ENCODE measurements around the gene KRT86.
A peak's percentile ranks its signal among the peaks of the same experiment; 100 is the strongest.
"Not testable (repeated sequence)": the region's sequence is repeated elsewhere in the genome, so short reads cannot be mapped to it uniquely, and the experiment has no call there.

The KRT86 gene

DNA sequence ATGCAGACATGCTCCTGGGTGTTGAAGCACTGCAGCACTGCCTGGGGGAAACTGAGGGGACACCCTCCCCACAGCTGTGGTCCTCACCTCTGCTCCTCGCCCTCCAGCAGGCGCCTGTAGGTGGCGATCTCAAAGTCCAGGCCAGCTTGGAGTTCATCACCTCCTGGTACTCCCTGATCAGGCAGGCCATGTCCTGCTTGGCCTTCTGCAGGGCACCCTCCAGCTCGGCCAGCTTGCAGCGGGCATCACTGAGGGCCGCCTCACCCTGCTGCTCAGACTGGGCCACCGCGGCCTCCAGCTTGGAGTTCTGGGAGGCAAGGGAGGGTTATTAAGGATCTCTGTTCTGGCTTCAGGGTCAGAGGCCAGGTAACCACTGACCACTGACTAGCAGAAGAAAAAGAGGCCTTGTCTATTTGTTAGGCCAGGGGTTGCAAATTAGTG is 22.2 kb upstream of the KRT86 start:
- not testable (repeated sequence) for DNase-seq (ENCODE audit: extremely low read depth, low read depth); H3K4me3 ChIP-seq (replicated peaks; ENCODE audit: low read depth, low read length)
- TF ChIP-seq, protein P1, sequence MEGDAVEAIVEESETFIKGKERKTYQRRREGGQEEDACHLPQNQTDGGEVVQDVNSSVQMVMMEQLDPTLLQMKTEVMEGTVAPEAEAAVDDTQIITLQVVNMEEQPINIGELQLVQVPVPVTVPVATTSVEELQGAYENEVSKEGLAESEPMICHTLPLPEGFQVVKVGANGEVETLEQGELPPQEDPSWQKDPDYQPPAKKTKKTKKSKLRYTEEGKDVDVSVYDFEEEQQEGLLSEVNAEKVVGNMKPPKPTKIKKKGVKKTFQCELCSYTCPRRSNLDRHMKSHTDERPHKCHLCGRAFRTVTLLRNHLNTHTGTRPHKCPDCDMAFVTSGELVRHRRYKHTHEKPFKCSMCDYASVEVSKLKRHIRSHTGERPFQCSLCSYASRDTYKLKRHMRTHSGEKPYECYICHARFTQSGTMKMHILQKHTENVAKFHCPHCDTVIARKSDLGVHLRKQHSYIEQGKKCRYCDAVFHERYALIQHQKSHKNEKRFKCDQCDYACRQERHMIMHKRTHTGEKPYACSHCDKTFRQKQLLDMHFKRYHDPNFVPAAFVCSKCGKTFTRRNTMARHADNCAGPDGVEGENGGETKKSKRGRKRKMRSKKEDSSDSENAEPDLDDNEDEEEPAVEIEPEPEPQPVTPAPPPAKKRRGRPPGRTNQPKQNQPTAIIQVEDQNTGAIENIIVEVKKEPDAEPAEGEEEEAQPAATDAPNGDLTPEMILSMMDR (IDR thresholded peaks at IDR 0.05; ENCODE audit: low read depth, low read length, missing control alignments) = peak; percentile 19

DNA sequence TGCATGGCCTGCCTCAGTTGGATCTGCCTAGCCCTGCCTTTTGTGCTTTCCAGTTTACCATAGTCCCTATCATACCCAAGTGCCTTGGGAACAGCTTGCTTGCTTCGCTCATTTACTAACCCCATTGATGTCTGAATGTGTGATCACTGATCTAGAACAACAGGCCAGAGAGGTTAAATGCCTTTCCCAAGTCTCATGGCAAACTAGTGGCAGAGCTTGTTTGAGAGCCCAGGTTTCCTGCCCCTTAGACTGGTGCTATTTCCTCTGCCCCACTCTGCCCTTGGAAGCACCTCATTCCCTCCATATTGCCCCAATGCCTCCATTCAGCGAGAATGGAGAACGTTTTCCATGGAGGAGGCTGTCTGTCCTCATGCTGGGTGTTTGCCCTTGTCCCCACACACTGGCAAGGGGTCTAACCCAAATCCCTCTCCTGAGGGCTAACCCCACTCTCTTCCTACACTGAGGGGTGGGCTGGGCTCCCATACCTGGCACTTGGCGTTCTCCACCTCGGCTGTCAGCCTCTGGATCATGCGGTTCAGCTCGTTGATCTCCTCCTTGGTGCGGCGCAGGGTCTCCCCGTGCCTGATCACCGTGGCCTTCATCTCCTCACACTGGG is 21.6 kb upstream of the KRT86 start:
- DNase-seq (ENCODE audit: extremely low read depth, low read depth) = no peak
- no peak overlapping the region for H3K4me3 ChIP-seq (replicated peaks; ENCODE audit: low read depth, low read length)
- TF ChIP-seq, protein P1 (IDR thresholded peaks at IDR 0.05; ENCODE audit: low read depth, low read length, missing control alignments) = no peak

DNA sequence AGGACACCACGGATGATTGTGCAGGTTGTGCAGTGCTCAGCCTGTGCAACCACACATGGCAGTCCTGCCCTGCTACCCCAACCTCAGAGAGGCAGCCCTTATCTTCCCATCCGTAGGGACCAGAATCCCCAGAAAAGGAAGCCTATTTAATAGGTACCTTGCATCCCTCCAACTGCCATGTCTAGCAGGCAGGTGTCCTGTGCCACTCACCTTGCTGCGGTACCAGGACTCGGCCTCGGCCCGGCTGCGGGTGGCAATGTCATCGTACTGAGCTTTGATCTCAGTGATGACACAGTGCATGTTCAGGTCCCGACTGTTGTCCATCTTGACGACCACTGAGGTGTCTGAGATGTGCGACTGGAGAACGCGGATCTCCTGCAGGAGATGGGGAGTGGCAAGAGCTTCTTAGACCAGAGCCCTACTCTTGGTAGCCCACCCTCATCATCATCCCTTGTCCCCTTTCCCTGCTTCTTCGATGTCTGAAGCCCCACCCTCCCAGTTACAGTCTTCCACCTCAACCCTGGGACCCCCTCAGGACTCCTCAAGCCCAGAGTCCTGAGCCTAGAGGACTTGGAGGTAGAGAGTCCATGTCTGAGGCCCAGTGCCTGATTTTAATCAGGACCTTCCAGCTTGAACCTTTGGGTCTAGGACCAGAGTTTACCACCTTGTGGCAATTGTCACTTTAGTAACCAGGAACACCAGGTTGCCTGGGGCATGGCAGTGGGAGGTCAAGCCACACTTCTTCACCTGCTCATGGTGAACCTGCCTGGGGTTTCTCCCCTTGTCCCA is 20.9 kb upstream of the KRT86 start:
- no peak for DNase-seq (ENCODE audit: extremely low read depth, low read depth)
- no peak overlapping the region for H3K4me3 ChIP-seq (replicated peaks; ENCODE audit: low read depth, low read length)
- TF ChIP-seq, protein P1 (IDR thresholded peaks at IDR 0.05; ENCODE audit: low read depth, low read length, missing control alignments) = no peak

DNA sequence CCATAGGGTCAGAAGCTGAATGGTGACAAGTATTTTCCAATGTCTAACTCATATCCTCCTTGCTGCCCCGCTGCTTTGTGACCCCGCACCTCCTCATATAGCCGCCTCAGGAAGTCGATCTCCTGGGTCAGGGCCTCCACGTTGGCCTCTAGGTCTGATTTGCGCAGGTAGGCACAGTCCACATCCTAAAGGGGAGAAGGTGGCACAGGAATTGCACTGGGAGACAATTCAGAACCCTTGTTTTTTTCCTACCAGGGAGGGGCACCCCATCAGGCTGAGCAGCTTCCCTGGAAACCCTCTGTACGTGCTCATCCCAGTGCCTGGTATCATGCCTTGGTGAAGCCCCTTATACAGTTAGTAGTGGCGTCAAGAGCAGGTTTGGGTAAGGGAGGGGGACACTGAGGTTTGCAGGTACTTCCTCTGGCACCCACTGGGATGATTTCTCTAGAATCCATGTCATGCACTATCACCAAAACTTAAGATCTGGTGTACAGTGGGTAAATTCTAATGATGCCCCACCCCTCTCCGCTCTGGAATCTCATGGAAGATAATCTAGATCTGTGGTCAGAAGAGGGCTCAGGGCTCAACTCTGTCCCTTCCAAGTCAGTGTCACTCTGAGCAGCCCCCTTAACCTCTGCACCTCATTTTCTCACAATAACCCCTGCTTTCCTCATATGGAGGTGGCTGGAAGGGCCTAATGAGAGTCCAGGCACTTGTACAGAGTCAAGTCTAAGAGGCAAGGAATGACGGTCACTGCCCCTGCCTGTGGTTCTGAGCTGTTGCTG is 20.1 kb upstream of the KRT86 start:
- TF ChIP-seq, protein P1 (IDR thresholded peaks at IDR 0.05; ENCODE audit: low read depth, low read length, missing control alignments) = no peak
- no peak for DNase-seq (ENCODE audit: extremely low read depth, low read depth)
- no peak overlapping the region for H3K4me3 ChIP-seq (replicated peaks; ENCODE audit: low read depth, low read length)

DNA sequence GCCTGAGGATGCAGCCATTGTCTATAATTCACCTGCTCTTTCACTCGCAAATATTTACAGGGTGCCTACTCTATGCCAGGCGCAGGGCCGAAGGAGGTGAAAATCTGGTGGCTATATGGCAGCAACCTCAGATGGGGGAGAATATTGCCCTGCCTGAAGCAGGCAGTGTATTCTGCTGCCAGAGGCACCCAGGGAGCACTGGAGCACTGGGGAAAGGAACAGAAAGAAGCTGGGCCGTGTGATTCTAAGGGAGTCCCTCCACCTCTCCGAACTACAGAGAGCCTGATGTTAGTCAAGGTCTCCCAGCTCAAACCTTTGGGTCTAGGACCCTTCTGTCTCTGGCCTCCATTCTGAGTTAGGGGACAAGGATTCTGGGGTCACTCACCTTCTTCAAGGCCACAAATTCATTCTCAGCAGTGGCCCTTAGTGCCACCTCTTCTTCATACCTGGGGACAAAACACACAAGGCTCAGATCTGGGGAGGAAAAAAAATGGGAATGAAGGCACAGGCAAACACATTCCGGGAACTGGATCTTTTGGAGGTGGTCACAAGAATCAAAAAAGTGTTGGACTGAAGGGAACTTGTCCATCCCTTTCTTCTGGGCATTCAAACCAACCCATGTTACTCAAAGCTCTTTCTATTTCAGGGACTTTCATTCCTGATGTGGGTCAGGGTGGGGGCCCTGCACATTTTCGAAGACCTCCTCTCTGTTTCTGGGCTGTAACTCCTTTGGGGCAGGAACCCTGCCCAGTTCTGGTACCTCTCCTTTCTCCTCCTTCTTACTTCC is 19.3 kb upstream of the KRT86 start:
- no peak for DNase-seq (ENCODE audit: extremely low read depth, low read depth)
- TF ChIP-seq, protein P1 (IDR thresholded peaks at IDR 0.05; ENCODE audit: low read depth, low read length, missing control alignments) = no peak
- H3K4me3 ChIP-seq (replicated peaks; ENCODE audit: low read depth, low read length) = no peak overlapping the region

DNA sequence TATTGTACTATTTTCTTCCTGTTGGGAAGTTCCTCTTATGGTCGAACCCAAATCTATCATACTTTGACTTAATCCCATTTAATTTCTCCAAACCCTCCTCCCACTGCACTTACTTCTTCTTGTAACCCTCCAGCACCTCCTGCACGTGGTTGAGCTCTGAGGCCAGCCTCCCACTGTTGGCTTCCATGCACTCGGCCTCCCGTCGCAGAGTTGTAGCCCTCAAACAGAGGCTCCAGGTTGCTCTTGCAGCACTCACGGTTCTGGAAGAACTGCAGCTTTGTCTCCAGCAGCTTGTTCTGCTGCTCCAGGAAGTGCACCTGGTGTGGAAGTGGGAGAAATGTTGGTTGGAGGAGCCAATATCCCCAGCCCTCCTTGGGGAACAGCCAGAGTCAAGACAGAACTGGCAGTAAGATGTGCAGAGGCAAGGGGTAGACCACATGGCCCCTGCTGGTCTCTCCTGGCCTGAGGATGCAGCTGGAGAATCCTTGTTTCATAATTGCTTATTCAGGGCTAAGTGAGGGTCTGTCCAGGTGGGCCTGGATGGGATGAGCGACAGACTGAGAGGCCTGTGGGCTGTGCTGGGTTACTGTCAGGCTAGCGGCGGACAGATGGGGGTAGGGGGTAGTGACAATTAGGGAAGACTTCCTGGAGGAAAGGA is 18.4 kb upstream of the KRT86 start:
- no peak overlapping the region for H3K4me3 ChIP-seq (replicated peaks; ENCODE audit: low read depth, low read length)
- DNase-seq (ENCODE audit: extremely low read depth, low read depth) = no peak
- TF ChIP-seq, protein P1 (IDR thresholded peaks at IDR 0.05; ENCODE audit: low read depth, low read length, missing control alignments) = no peak

All from HFF-Myc (cell line).